CD4-positive, alpha-beta T cell (primary cell): ENCODE measurements around the gene CFP. TPM values are rescaled to one million over a fixed set of nuclear protein-coding genes. Genes with fewer than 3 reads are reported as not detected.
A peak's percentile ranks its signal among the peaks of the same experiment; 100 is the strongest.

Experiments used
- ATAC-seq: fragments of 200-7000 bp; cut with Tn5 transposase; one replicate; pipeline ENCODE4 v1.10.0; 2022; ENCODE audit warnings: mild to moderate bottlenecking; ENCODE audit not compliant: poor library complexity
- CTCF ChIA-PET: fragments of 350-600 bp; sonication (Branson Sonifier 250); formaldehyde crosslinking; loops from one replicate; lab custom pipeline; 2021; ENCODE audit warnings: antibody characterized with exemption, inconsistent platforms; lab: Charles Lee
- POLR2A ChIA-PET: fragments of 350-600 bp; sonication (Branson Sonifier 250); formaldehyde crosslinking; loops from one replicate; lab custom pipeline; 2021; ENCODE audit warnings: antibody characterized with exemption, inconsistent platforms; lab: Charles Lee
- DNase-seq, 14 experiments: peaks; one replicate each; pipeline ENCODE4 v3.0.0-alpha.2; 2013 to 2020; ENCODE audit warnings: mixed read lengths in 2 of 14
- H3K27ac ChIP-seq, 2 donors: one replicate each; pipeline versions ENCODE4 v1.5.1 to v1.7.0; 2013; ENCODE audit warnings: low read length in 2 of 2, low read depth in 1 of 2, mild to moderate bottlenecking in 1 of 2
- H3K27me3 ChIP-seq, 2 experiments: 1 replicate in 1 of 2; 2 replicates in 1 of 2; pipeline versions ENCODE4 v1.6.1 to v1.7.0; 2013; ENCODE audit warnings: low read length in 2 of 2, control low read depth in 1 of 2, mild to moderate bottlenecking in 1 of 2, moderate library complexity in 1 of 2; ENCODE audit not compliant: insufficient read depth in 2 of 2, control insufficient read depth in 1 of 2
- H3K36me3 ChIP-seq: one replicate; pipeline ENCODE4 v1.6.1; 2013; ENCODE audit warnings: low read length, control low read depth; ENCODE audit not compliant: insufficient read depth
- H3K4me1 ChIP-seq: one replicate; pipeline ENCODE4 v1.6.1; 2013; ENCODE audit warnings: low read length, control low read depth; ENCODE audit not compliant: insufficient read depth
- H3K4me3 ChIP-seq: one replicate; pipeline ENCODE4 v1.5.1; 2013; ENCODE audit warnings: mild to moderate bottlenecking, low read length, moderate library complexity
- H3K9me3 ChIP-seq, 2 experiments: 1 replicate in 1 of 2; 2 replicates in 1 of 2; pipeline versions ENCODE4 v1.6.1 to v1.7.0; 2013; ENCODE audit warnings: low read length in 2 of 2, mild to moderate bottlenecking in 2 of 2, control low read depth in 1 of 2, moderate library complexity in 1 of 2; ENCODE audit not compliant: control insufficient read depth in 1 of 2, insufficient read depth in 1 of 2
- H3K27ac Mint-ChIP-seq: one replicate; pipeline ENCODE4 v1.8.0; 2020; ENCODE audit warnings: mixed read lengths
- H3K27me3 Mint-ChIP-seq: one replicate; pipeline ENCODE4 v1.8.0; 2021; ENCODE audit warnings: mixed read lengths
- H3K36me3 Mint-ChIP-seq: one replicate; pipeline ENCODE4 v1.8.0; 2021; ENCODE audit warnings: low read depth, mixed read lengths
- H3K4me1 Mint-ChIP-seq: one replicate; pipeline ENCODE4 v1.8.0; 2021; ENCODE audit warnings: low read depth, mixed read lengths
- H3K4me3 Mint-ChIP-seq: one replicate; pipeline ENCODE4 v1.8.0; 2020; ENCODE audit warnings: mild to moderate bottlenecking, mixed read lengths
- H3K9me3 Mint-ChIP-seq: one replicate; pipeline ENCODE4 v1.8.0; 2020; ENCODE audit warnings: mixed read lengths
- CTCF ChIP-seq: fragments of 200-600 bp; IDR thresholded peaks from one replicate; pipeline ENCODE4 v1.8.0; 2022; ENCODE audit warnings: antibody characterized with exemption, mild to moderate bottlenecking
- intact Hi-C, 2 experiments: fragments of 100-400 bp; cut with DNase I in 1 of 2; cut with micrococcal nuclease in 1 of 2; formaldehyde crosslinking; loops; one replicate each; pipeline versions ENCODE4 v1.15.1 to v1.9.0; 2023 to 2025; cut with DNase I, micrococcal nuclease
- total RNA-seq, 174 experiments: library from RNA in 2 of 174; stranded (reverse) in 2 of 174; gene quantifications; one replicate each; pipeline ENCODE4 v1.2.3 and lab custom pipeline; 2021 to 2026

CFP gene
- total RNA-seq, 2 experiments from 2014 or later = 18.3 to 18.6 TPM

- Histone ChIP-seq H3K9me3 (no peaks in the 10 kb centered on the region), H3K27ac (no peak overlapping the region), H3K27me3 (no peaks in the 10 kb centered on the region), H3K36me3 (peaks cover 29% of the 10 kb centered on the region), H3K4me1 (peaks cover 43% of the 10 kb centered on the region), H3K4me3 (no peak overlapping the region)
- Mint-ChIP-seq H3K36me3 (peaks cover 38% of the 10 kb centered on the region), H3K4me3 (no peak overlapping the region), H3K27ac (no peak overlapping the region), H3K27me3 (no peaks in the 10 kb centered on the region), H3K4me1 (peaks cover 34% of the 10 kb centered on the region), H3K9me3 (no peaks in the 10 kb centered on the region)
- DNase-seq (peak in 2 of 14 experiments; percentile 50 to 61), ATAC-seq (no peak)
- TF ChIP-seq CTCF = no peak
- POLR2A ChIA-PET = interaction anchor here (0.6 to 1.8 kb wide), 2 partner anchors 10 to 72 kb away, joined by 3 read pairs; no protein-coding TSS in a partner anchor
- intact Hi-C loops = no loop called here
- CTCF ChIA-PET = no interaction called here
Measured at GRCh38 chrX:47633689-47634590, 4.2 kb upstream of the CFP start.

- ATAC-seq (no peak), DNase-seq (peak in 2 of 14 experiments; percentile 39 to 53)
- peaks cover 44% of the 10 kb centered on the region for H3K4me1 ChIP-seq
- Mint-ChIP-seq H3K4me3 (no peak overlapping the region), H3K9me3 (no peaks in the 10 kb centered on the region), H3K36me3 (peaks cover 32% of the 10 kb centered on the region), H3K27ac (peak overlapping the region; percentile 65), H3K27me3 (no peaks in the 10 kb centered on the region), H3K4me1 (peaks cover 28% of the 10 kb centered on the region)
- ChIA-PET CTCF (no interaction called here), POLR2A (interaction anchor here (1.8 kb wide), 1 partner anchor 9 kb away, joined by 3 read pairs; no protein-coding TSS in a partner anchor)
- H3K27ac ChIP-seq = no peak overlapping the region
- H3K27me3 ChIP-seq = no peaks in the 10 kb centered on the region
- no peak for TF ChIP-seq CTCF
- H3K9me3 ChIP-seq = no peaks in the 10 kb centered on the region
- peaks cover 20% of the 10 kb centered on the region for H3K36me3 ChIP-seq
- intact Hi-C loops = no loop called here
- H3K4me3 ChIP-seq = no peak overlapping the region
Measured at GRCh38 chrX:47632666-47633065, 2.9 kb upstream of the CFP start.

GRCh38 chrX:47631676-47632075 lies 1.9 kb upstream of the CFP start:
- Histone ChIP-seq H3K4me1 (peaks cover 38% of the 10 kb centered on the region), H3K27ac (no peak overlapping the region)
- POLR2A ChIA-PET = no interaction called here

More at GRCh38 chrX:47631676-47632075, 1.9 kb upstream of the CFP start:
- no peak for DNase-seq
- intact Hi-C loops = no loop called here
- H3K27me3 Mint-ChIP-seq = no peaks in the 10 kb centered on the region
- H3K4me1 Mint-ChIP-seq = peaks cover 23% of the 10 kb centered on the region
- no peak for ATAC-seq
- no peak for TF ChIP-seq CTCF
- Histone ChIP-seq H3K36me3 (peaks cover 19% of the 10 kb centered on the region), H3K27me3 (no peaks in the 10 kb centered on the region), H3K9me3 (no peaks in the 10 kb centered on the region), H3K4me3 (no peak overlapping the region)
- no peak overlapping the region for H3K4me3 Mint-ChIP-seq
- CTCF ChIA-PET = interaction anchor here (1.3 kb wide), 1 partner anchor 14 kb away, joined by 3 read pairs; no protein-coding TSS in a partner anchor
- peaks cover 22% of the 10 kb centered on the region for H3K36me3 Mint-ChIP-seq
- no peaks in the 10 kb centered on the region for H3K9me3 Mint-ChIP-seq
- H3K27ac Mint-ChIP-seq = no peak overlapping the region
